ENCODE data around the gene STK32B. TPM values are rescaled to one million over a fixed set of nuclear protein-coding genes. Genes with fewer than 3 reads are reported as not detected.

The STK32B gene
- total RNA-seq, 1 experiment from 2014 or later: 1.1 TPM

GRCh38 chr4:5133201-5133600 lies 81.9 kb downstream of the STK32B start:
- Histone ChIP-seq H3F3A (ENCODE audit: low read length, unreplicated experiment) (no peaks in the 10 kb centered on the region), H3K27ac (ENCODE audit: low read length) (no peak overlapping the region; the same call in 1 of the 2 replicates), H3K9me2 (replicated peaks; ENCODE audit: low read length) (no peaks in the 10 kb centered on the region), H3K9me3 (ENCODE audit: low read length) (no peaks in the 10 kb centered on the region), H3K4me2 (ENCODE audit: low read length) (no peak overlapping the region), H4K20me1 (ENCODE audit: low read length) (no peaks in the 10 kb centered on the region), H3K4me1 (ENCODE audit: insufficient read depth, low read length) (peaks cover 9% of the 10 kb centered on the region; the same call in 1 of the 2 replicates), H3K79me2 (ENCODE audit: low read length) (no peaks in the 10 kb centered on the region), H2AFZ (ENCODE audit: low read length) (no peak overlapping the region), H3K9ac (ENCODE audit: low read length) (no peak overlapping the region), H3K36me3 (ENCODE audit: low read depth, low read length) (no peaks in the 10 kb centered on the region), H3K4me3 (ENCODE audit: low read length) (no peak overlapping the region), H3K27me3 (ENCODE audit: low read length) (peaks cover 23% of the 10 kb centered on the region)
- POLR2A ChIA-PET (ENCODE audit: unreplicated experiment): no interaction called here
- CTCF ChIA-PET: interaction anchor here (0.7 kb wide), 1 partner anchor 115 kb away, joined by 3 read pairs; no protein-coding TSS in a partner anchor
- intact Hi-C loops (cut with micrococcal nuclease): no loop called here
- BruUV-seq (replicated peaks): no TSS peak
- no peak for TF ChIP-seq EZH2phosphoT487 (IDR thresholded peaks at IDR 0.05; ENCODE audit: borderline replicate concordance, low read length)
- TF ChIP-seq EZH2 (IDR thresholded peaks at IDR 0.05; ENCODE audit: low read length, unreplicated experiment): no peak
- no peak for TF ChIP-seq CTCF (conservative IDR thresholded peaks at IDR 0.05; ENCODE audit: low read depth, low read length)
- DNase-seq (peak; percentile 16), ATAC-seq (no peak)

- DNase-seq (peak; percentile 22), ATAC-seq (no peak)
- intact Hi-C loops (cut with micrococcal nuclease): no loop called here
- BruUV-seq (replicated peaks): no TSS peak
- Histone ChIP-seq H4K20me1 (ENCODE audit: low read length) (no peaks in the 10 kb centered on the region), H3K36me3 (ENCODE audit: low read depth, low read length) (no peaks in the 10 kb centered on the region), H2AFZ (ENCODE audit: low read length) (no peak overlapping the region), H3K9ac (ENCODE audit: low read length) (no peak overlapping the region), H3K4me3 (ENCODE audit: low read length) (no peak overlapping the region), H3K9me2 (replicated peaks; ENCODE audit: low read length) (no peaks in the 10 kb centered on the region), H3K27ac (ENCODE audit: low read length) (0 out of 2 replicates have a peak overlapping the region, but pooled peaks have one; percentile 16), H3K27me3 (ENCODE audit: low read length) (peaks cover 27% of the 10 kb centered on the region; the same call in 1 of the 2 replicates), H3K9me3 (ENCODE audit: low read length) (no peaks in the 10 kb centered on the region), H3K4me1 (ENCODE audit: insufficient read depth, low read length) (peaks cover 9% of the 10 kb centered on the region; the same call in 1 of the 2 replicates), H3K79me2 (ENCODE audit: low read length) (no peaks in the 10 kb centered on the region), H3K4me2 (ENCODE audit: low read length) (no peak overlapping the region), H3F3A (ENCODE audit: low read length, unreplicated experiment) (no peaks in the 10 kb centered on the region)
- POLR2A ChIA-PET (ENCODE audit: unreplicated experiment): no interaction called here
- TF ChIP-seq CTCF (conservative IDR thresholded peaks at IDR 0.05; ENCODE audit: low read depth, low read length) (no peak), EZH2phosphoT487 (IDR thresholded peaks at IDR 0.05; ENCODE audit: borderline replicate concordance, low read length) (no peak), EZH2 (IDR thresholded peaks at IDR 0.05; ENCODE audit: low read length, unreplicated experiment) (no peak)
- CTCF ChIA-PET: no interaction called here
Observed at GRCh38 chr4:5133933-5134594, 82.8 kb downstream of the STK32B start.

GRCh38 chr4:5134620-5135019 lies 83.3 kb downstream of the STK32B start:
- ChIA-PET CTCF (no interaction called here), POLR2A (ENCODE audit: unreplicated experiment) (no interaction called here)
- peaks cover 9% of the 10 kb centered on the region; the same call in 1 of the 2 replicates for H3K4me1 ChIP-seq (ENCODE audit: insufficient read depth, low read length)
- peaks cover 29% of the 10 kb centered on the region; the same call in 1 of the 2 replicates for H3K27me3 ChIP-seq (ENCODE audit: low read length)
- H3K36me3 ChIP-seq (ENCODE audit: low read depth, low read length): no peaks in the 10 kb centered on the region
- H3K4me2 ChIP-seq (ENCODE audit: low read length): no peak overlapping the region
- no peak overlapping the region for H2AFZ ChIP-seq (ENCODE audit: low read length)
- H3K9me2 ChIP-seq (replicated peaks; ENCODE audit: low read length): no peaks in the 10 kb centered on the region
- H3K27ac ChIP-seq (ENCODE audit: low read length): peak overlapping the region; percentile 25; the same call in 1 of the 2 replicates
- ATAC-seq (no peak), DNase-seq (peak; percentile 35)
- no TSS peak for BruUV-seq (replicated peaks)
- no peaks in the 10 kb centered on the region for H4K20me1 ChIP-seq (ENCODE audit: low read length)
- H3K9ac ChIP-seq (ENCODE audit: low read length): no peak overlapping the region
- H3K4me3 ChIP-seq (ENCODE audit: low read length): no peak overlapping the region
- no peaks in the 10 kb centered on the region for H3K79me2 ChIP-seq (ENCODE audit: low read length)
- no peaks in the 10 kb centered on the region for H3F3A ChIP-seq (ENCODE audit: low read length, unreplicated experiment)
- intact Hi-C loops (cut with micrococcal nuclease): no loop called here
- no peak for TF ChIP-seq CTCF (conservative IDR thresholded peaks at IDR 0.05; ENCODE audit: low read depth, low read length)
- no peak for TF ChIP-seq EZH2 (IDR thresholded peaks at IDR 0.05; ENCODE audit: low read length, unreplicated experiment)
- no peak for TF ChIP-seq EZH2phosphoT487 (IDR thresholded peaks at IDR 0.05; ENCODE audit: borderline replicate concordance, low read length)
- H3K9me3 ChIP-seq (ENCODE audit: low read length): no peaks in the 10 kb centered on the region
